IPS DF 4.7 (cell line): ENCODE measurements around the gene KDM1B.
"Not testable (repeated sequence)": the region's sequence is repeated elsewhere in the genome, so short reads cannot be mapped to it uniquely, and the experiment has no call there.

ENCODE experiments used
- DNase-seq: peaks from one replicate; pipeline ENCODE4 v3.0.0-alpha.2; 2013; ENCODE audit warnings: low spot score; ENCODE audit errors: extremely low read depth

Gene KDM1B

DNA sequence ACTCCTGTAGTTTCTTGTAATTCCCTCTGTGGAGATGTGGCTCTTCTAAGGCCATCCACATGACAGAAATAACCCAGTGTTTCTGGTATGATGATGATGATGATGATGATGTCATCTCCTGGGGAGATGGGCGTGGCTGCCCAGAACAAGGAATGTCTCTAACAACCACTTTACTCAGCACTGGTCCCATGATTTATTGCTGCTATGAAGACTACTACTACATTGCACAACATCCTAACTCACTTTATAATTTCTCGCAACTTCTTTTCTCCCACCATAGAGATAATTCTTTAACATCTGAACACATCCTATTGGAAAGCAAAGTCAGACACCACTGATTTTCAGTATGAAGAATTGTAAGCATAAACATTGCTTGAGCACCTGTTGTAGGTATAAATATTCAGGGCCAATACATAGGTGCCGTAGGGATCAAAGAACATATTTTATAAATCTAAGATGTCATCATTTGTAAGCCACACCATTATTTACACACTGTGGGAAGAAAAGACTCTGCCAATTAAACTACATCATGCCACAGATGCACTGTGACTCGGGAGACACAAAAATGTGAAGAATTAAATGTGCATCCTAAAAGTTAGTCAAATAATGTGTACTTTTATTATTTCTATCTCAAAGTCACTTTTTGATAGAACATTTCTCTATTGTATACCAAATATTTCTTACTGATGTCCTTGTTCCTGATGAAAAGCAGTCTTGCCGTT is 6.8 kb upstream of the KDM1B start:
- no peak for DNase-seq

DNA sequence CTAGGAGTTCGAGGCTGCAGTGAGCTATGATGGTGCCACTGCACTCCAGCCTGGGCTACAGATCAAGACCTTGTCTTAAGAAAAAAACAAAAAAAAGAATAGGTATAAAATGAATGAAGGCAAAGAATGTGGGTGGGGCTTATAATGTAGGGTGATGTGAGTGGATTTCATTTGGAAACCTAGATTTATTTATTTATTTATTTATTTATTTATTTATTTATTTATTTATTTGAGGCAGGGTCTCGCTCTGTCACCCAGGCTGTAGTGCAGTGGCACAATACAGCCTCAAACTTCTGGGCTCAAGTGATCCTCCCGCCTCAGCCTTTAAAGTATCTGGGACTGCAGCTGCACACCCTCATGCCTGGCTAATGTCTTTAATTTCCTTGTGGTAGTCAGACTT is 3.8 kb upstream of the KDM1B start:
- DNase-seq = not testable (repeated sequence)

DNA sequence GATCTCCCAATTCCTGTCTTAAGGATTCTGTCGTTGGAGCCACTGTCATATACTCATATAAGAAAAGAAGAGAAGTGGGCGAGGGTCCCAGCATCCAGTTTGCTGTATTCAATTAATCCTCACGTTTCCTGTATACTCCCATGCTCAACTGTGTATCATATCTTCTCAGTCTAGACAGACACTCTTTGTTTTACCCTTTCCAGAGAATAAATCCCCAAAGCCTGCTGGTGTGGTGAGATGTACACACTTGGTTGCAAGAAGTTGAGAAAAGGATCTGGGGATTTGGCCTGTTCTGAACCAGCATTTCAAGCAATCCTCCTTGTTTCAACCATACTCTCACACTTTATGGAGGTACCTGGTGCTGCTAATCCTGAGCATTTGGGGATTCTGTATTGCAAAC is 3.4 kb upstream of the KDM1B start:
- no peak for DNase-seq

DNA sequence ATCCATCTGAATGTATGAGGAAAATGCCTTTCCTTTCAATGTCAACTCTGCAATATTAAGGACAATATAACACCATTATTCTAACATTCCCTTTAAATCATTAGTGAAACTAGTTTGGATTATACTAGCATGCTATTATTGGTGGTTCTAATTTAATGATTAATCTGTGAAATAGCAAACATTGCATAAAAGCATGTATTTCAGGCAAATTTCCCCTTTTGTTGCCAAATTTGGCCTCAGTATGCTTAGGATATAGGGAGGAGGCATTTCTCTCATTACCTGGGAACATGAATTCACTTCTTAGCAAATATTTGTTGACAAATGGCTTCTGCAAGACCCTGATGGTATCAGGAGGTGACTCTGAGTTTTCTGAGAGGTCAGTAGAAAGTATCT is 1.9 kb upstream of the KDM1B start:
- no peak for DNase-seq

DNA sequence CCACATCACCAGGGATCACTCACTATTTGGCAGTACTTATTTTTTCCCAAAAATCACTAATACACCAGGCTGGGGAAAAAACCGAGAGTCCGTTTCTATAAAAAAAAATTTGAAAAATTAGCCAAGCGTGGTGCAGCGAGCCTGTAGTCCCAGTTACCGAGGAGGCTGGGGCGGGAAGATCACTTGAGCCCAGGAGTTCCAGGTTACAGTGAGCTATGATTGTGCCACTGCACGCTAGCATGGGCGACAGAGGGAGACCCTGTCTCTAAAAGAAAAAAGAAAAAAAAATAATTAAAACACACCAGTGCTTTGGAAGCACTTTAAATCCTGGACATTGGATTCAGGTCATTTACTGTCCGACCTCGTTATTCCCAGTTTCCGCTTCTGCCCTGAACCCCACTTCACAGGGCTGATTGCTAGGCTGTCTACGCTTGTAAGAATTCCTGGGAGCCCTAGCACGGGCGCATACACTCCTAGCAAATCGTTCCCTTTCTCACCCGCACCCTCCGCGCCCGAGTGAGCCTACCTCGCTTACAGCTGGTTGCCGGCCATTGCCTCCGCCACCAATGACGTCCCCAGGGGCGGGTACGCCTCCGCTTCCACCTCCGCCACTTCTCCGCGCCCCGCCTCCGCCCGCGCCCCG is 594 bp upstream of the KDM1B start, which contains the start of gene TPMT:
Gene TPMT, minus strand, starts transcription at position 571 of the 643 bp plus-strand sequence. CDS start 5,950 bp downstream, outside the sequence.
- peak; percentile 58 for DNase-seq

GRCh38 chr6:18155864-18156421 is 721 bp downstream of the KDM1B start:
- DNase-seq = peak; percentile 69

DNA sequence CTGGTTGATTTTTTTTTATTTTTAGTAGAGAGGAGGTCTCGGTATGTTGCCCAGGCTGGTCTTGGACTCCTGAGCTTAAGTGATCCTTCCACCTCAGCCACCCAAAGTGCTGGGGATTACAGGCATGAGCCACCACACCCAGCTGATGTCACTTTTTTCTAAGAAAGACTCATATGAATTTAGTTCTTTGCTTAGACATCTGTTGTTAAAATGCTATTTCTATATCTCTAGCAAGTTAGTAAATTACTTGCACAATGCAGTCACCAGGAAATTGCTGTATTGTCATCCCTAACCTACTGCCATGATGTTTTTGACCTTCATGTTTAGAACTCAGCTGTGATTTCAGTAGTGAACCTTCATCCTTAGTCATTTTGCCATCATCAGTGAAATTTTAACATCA is 5.7 kb downstream of the KDM1B start:
- DNase-seq = no peak

GRCh38 chr6:18161431-18161830 is 6.2 kb downstream of the KDM1B start:
- no peak for DNase-seq

GRCh38 chr6:18162401-18162800 is 7.2 kb downstream of the KDM1B start:
- no peak for DNase-seq

DNA sequence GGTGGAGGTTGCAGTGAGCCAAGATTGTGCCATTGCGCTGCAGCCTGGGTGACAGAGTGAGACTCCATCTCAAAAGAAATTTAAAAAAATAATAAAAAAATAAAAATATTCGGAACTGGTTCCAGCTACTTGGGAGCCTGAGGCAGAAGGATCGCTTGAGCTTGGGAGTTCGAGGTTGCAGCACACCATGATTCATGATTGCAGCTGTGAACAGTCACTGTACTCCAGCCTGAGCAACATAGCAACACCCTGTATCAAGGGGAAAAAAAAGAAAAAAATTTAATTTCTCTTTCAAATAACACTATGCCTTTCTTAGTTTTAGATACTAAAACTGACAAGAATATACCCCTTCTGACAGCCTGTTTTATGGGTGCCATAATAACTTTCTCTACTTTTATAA is 10.5 kb downstream of the KDM1B start:
- no peak for DNase-seq

DNA sequence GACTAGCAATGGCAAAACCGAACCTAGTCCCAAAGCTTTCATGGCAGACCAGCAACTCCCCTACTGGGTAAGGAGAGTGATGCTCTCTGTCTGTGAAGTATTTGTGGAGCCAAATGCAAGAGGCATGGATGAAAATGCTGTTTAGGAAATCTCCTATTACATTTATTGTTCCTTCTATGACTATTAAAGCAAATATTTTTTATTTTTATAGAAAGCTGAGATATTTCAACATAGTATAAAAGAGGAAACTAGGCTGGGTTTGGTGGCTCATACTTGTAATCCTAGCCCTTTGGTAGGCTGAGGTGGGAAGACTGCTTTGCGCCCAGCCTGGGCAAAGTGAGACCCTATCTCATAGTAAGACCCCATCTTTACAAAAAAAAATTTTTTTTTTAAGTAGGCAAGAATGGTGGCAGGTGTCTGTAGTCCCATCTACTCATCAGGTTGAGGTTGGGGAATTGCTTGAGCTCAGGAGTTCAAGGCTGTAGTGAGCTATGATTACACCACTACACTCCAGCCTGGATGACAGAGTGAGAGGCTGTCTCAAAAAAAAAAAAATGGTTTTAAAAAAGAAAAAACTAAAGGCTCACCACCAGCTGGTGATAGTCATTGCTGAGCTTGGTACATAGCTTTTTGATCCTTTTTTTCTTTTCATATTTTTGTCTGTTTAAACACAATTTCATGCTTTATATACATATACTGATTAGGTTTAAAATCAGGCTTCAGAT is 11.3 kb downstream of the KDM1B start:
- no peak for DNase-seq

DNA sequence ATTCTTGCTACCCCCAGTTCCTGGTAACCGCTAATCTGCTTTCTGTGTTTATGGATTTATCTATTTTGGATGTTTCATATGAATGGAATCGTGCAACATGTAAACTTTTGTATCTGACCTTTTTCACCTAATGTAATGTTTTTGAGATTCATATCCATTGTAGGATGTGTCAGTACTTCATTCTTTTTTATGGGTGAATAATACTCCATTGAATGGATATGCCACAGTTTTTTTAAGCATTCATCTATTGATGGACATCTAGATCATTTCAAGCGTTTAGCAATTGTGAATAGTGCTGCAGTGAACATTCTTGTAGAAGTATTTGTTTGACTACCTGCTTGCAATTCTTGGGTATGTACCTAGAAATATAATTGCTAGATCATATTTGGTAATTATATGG is 13.0 kb downstream of the KDM1B start:
- DNase-seq = no peak

DNA sequence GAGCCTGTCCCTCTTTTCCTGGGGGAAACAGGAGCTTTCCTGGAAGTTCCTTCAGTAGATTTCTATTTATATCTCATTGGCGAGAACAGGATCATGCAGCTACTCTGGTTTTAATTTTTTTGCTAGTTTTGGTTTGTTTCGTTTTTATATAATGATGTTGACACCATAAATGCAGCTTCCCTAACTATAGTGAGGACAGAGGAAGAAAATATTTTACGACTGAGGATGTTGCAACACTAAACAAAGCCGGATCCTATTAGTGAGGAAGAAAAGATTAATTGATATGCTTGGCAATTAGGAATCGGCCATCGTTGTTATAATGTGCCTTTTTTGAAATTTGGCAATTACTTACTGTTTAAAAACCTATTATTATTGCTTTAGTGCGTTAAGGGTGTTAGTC is 16.6 kb downstream of the KDM1B start:
- no peak for DNase-seq

DNA sequence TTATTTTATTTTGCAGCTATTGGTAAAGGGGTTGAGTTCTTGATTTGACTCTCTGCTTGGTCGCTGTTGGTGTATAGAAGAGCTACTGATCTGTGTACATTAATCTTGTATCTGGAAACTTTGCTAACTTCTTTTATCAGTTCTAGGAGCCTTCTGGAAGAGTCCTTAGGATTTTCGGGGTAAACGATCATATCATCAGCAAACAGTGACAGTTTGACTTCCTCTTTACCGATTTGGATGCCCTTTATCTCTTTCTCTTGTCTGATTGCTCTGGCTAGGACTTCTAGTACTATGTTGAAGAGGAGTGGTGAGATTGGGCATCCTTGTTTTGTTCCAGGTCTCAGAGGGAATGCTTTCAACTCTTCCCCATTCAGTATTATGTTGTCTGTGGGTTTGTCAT is 21.0 kb downstream of the KDM1B start:
- DNase-seq = not testable (repeated sequence)

GRCh38 chr6:18177286-18177965 is 22.2 kb downstream of the KDM1B start:
- DNase-seq = no peak

DNA sequence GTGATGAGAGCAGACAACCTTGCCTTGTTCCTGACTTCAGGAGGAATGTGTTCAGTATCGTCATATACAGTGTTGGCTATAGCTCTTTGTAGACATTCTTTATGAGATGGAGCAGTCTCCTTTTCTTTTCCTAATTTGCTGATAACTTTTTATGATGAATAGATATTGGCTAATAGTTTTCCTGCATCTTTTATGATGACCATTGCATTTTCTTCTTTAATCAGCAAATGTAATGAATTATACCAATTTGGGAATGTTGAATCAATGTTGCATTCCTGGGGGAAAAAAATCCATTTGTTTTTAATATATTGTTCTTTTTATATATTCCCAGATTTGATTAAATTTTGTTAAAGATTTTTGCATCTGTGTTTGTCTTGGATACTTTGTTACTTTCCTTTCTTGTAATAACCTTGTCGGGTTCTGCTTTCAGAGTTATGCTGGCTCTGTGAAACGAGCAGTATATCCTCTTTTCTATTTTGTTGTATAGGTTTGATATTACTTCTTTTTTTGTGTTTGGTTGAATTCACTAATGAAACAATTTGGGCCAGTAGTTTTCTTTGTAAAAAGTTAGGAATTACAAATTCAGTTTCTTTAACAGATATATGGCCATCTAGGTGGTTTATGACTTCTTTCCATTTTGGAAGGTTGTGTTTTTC is 23.9 kb downstream of the KDM1B start:
- no peak for DNase-seq

DNA sequence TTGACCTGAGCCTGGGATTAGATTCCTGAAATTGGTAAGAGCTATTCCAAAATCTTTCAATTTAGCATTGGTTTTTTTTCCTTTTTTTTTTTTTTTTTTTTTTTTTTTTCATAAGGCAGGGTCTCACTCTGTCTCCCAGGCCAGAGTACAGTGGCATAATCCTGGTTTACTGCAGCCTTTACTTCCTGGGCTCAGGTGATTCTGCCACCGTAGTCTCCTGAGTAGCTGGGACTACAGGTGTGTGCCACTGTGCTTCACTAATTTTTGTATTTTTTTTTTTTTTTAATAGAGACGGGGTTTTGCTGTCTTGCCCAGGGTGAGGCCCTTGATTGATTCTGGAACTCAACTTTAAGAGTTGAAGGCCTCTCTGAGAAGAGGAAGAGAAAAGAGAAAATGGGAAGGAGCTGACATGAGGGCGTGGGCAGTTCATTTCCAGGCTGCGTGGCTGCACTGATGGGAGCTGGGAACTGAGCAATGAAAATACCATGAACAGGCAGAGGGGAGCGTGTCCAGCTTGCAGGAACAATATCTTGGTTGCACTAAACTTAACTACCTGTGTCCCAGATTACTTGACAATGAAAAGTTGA is 24.6 kb downstream of the KDM1B start:
- DNase-seq = no peak

- no peak for DNase-seq
These were observed 27.3 kb downstream of the KDM1B start for GRCh38 chr6:18182568-18182967.

GRCh38 chr6:18183766-18184165 is 28.5 kb downstream of the KDM1B start:
- no peak for DNase-seq

- DNase-seq = no peak
These were observed 30.4 kb downstream of the KDM1B start for GRCh38 chr6:18185624-18186023.

- peak; percentile 49 for DNase-seq
These were observed 30.8 kb downstream of the KDM1B start for GRCh38 chr6:18186033-18186432.
